Loucy (cell line): ENCODE data around the gene SLAMF7.
A peak's percentile ranks its signal among the peaks of the same experiment; 100 is the strongest.

Experiments used
- CTCF ChIP-seq: fragments of 200-600 bp; sonication (generic); conservative IDR thresholded peaks from 2 replicates; pipeline ENCODE4 v1.5.1; 2014; ENCODE audit warnings: mild to moderate bottlenecking, antibody characterized with exemption, low read length
- EZH2phosphoT487 ChIP-seq: fragments of 200-600 bp; IDR thresholded peaks from 2 replicates; pipeline ENCODE4 v1.6.1; 2018; ENCODE audit warnings: antibody characterized with exemption, mild to moderate bottlenecking, moderate library complexity, borderline replicate concordance

DNA sequence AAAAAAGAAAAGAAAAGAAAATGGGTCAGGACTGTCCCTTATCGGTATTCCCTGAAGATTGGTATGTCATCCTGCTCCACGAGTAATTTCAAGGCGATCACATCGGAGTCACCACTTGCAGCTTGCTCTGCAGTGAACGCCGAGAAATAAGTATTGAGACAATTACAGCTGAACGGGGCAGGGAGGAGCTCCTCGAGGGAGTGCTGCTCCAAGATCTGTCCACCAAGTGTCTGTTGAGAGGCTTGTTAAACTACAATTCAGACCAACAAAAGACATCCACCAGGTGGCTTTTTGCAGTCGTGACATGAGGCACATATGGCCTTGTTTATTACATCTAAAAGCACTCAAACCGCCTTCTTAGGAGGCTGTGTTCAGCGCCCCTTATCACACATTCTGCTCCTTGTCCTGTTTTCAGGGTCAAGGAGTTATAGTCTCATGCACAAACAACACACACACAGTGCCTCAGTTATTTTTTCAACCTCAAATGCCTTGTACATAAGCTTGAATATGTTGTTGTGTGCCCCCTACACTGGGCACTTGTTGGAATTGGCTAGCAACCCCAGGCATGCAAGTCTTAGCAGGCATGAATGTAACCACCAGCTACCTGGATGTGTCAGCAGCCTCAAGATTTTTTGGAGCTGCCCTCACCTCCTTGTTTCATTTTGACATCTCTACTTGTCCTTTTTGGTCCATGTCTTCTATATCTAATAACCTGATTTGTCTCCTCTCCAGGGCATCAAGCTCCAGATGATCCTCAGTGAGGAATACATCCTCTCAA is 14.4 kb upstream of the SLAMF7 start:
- TF ChIP-seq CTCF: peak; percentile 37
- TF ChIP-seq EZH2phosphoT487: no peak
